Upper lobe of left lung (tissue), 4 donors: ENCODE results near the gene RABL6.

Experiments used
- CTCF ChIP-seq, 6 experiments: fragments of 450-650 bp in 4 of 6; fragments of 200-600 bp in 2 of 6; sonication (generic) in 2 of 6; IDR thresholded peaks; one replicate each; pipeline ENCODE4 v1.5.1; 2016 to 2019; ENCODE audit warnings: antibody characterized with exemption in 6 of 6
- EP300 ChIP-seq, 4 donors: sonication (generic); formaldehyde crosslinking; IDR thresholded peaks; one replicate each; pipeline ENCODE4 v1.5.1; 2017; ENCODE audit warnings: antibody characterized with exemption in 4 of 4, control low read depth in 2 of 4

- no peak for TF ChIP-seq CTCF (IDR thresholded peaks at IDR 0.05)
- no peak for TF ChIP-seq EP300 (IDR thresholded peaks at IDR 0.05)
These were observed 9.1 kb upstream of the RABL6 start for GRCh38 chr9:136798708-136799078.
